ENCODE data around the gene LASP1NB.

Gene LASP1NB

DNA sequence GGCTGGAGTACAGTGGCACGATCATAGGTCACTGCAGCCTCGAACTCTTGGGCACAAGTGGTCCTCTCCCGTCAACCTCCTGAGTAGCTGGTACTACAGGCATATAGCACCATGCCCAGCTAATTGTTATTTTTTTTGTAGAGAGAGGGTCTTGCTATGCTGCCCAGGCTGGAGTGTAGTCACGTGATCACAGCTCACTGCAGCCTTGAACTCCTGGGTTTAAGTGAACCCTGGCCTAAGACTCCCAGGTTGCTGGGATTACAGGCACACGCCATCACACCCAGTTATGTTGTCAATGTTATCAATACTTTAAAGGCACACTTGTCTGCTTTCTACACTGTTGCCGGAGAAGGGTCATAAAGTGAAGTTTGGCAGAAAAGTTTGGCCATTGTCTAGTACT lies 22.0 kb upstream of the LASP1NB start:
- TF ChIP-seq NFIC (IDR thresholded peaks at IDR 0.05) (no peak), YY1 (IDR thresholded peaks at IDR 0.05; ENCODE audit: low read depth) (no peak), CEBPB (IDR thresholded peaks at IDR 0.05) (no peak), CREB1 (IDR thresholded peaks at IDR 0.05; ENCODE audit: low read depth) (no peak), REST (IDR thresholded peaks at IDR 0.05; ENCODE audit: low read depth) (no peak), USF1 (IDR thresholded peaks at IDR 0.05) (no peak), EP300 (IDR thresholded peaks at IDR 0.05; ENCODE audit: borderline replicate concordance) (no peak), RAD21 (IDR thresholded peaks at IDR 0.05; ENCODE audit: low read depth) (no peak), MAX (IDR thresholded peaks at IDR 0.05) (no peak), TAF1 (IDR thresholded peaks at IDR 0.05; ENCODE audit: low read depth) (no peak)

DNA sequence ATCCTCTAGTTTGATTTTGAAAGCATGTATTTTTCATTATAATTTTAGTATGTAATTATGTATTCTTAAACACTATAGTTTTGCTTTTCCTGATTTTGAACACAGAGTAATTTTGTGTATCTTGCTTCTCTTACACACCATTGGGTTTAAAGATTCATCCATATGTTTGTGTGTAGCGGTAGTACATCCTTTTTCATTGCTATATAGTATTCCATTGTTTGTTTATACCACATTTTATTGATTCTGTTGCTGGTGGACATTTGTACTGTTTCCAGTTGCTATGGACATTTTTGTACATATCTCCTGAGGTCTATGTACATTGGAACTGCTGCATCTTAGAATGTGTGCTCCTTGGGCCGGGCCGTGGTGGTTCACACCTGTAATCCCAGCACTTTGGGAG lies 20.5 kb upstream of the LASP1NB start:
- TF ChIP-seq FOXM1 (IDR thresholded peaks at IDR 0.05; ENCODE audit: borderline replicate concordance, low read depth) (no peak), NFIC (IDR thresholded peaks at IDR 0.05) (no peak), TCF12 (IDR thresholded peaks at IDR 0.05; ENCODE audit: low read depth) (no peak), EP300 (IDR thresholded peaks at IDR 0.05; ENCODE audit: borderline replicate concordance) (no peak), RAD21 (IDR thresholded peaks at IDR 0.05; ENCODE audit: low read depth) (no peak), TEAD4 (IDR thresholded peaks at IDR 0.05) (no peak), TAF1 (IDR thresholded peaks at IDR 0.05; ENCODE audit: low read depth) (no peak), ZBTB7A (IDR thresholded peaks at IDR 0.05; ENCODE audit: low read depth) (no peak), MAX (IDR thresholded peaks at IDR 0.05) (no peak)

DNA sequence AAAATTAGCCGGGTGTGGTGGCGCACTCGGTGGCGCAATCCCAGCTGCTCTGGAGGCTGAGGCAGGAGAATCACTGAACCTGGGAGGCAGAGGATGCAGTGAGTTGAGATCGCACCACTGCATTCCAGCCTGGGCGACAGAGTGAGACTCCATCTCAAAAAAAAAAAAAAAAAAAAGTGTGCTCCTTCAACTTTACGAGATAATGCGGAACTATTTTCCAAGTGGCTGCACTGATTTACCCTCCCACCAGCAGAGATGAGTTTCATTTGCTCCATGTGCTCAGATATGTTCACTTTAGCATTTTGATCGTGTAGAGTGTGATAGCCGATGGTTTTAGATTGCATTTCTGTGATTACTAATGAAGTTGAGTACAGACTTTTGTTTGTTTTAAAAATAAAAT lies 20.0 kb upstream of the LASP1NB start:
- TF ChIP-seq TCF12 (IDR thresholded peaks at IDR 0.05; ENCODE audit: low read depth) (no peak), FOXM1 (IDR thresholded peaks at IDR 0.05; ENCODE audit: borderline replicate concordance, low read depth) (no peak), TEAD4 (IDR thresholded peaks at IDR 0.05) (no peak), TAF1 (IDR thresholded peaks at IDR 0.05; ENCODE audit: low read depth) (no peak), REST (IDR thresholded peaks at IDR 0.05; ENCODE audit: low read depth) (no peak), MAX (IDR thresholded peaks at IDR 0.05) (no peak), EGR1 (IDR thresholded peaks at IDR 0.05) (no peak)

DNA sequence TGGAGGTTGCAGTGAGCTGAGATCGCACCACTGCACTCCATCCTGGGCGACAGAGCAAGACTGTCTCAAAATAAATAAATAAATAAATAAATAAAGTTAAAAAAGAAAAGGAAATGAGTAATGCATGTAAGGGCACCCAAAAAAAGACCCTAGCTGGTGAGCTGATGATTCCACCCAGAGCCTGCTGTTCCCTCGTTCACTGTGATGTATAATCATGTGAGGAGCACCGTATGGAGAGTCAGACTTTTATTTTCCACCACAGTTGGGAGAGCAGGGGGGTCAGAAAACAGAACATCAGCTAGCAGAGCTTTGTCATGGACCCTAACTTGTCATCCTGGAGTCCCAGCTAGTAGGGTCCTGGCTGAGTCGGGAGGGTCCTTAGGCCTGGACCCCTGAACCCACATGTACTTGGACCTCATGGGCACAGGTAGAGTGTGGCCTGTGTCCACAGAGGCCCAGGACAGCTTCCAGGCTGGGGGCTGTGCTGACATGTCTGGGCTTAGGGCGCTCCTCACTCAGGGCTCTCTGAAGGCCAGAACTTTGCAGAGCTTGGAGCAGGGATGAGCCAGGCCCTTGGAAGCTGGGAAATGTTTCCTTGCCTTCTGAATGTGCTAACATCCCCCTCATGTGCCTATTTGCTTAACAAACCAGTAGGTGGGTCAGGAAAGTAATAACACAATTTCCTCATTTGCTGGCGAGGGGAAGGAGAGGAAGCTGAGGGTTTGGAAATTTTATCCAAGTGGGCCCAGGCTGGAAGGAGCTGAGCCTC lies 18.8 kb upstream of the LASP1NB start:
- no peak for TF ChIP-seq ZBTB7A (IDR thresholded peaks at IDR 0.05; ENCODE audit: low read depth)
- no peak for TF ChIP-seq CREB1 (IDR thresholded peaks at IDR 0.05; ENCODE audit: low read depth)
- TF ChIP-seq TCF12 (IDR thresholded peaks at IDR 0.05; ENCODE audit: low read depth) = no peak
- no peak for TF ChIP-seq YY1 (IDR thresholded peaks at IDR 0.05; ENCODE audit: low read depth)
- no peak for TF ChIP-seq REST (IDR thresholded peaks at IDR 0.05; ENCODE audit: low read depth)
- no peak for TF ChIP-seq EGR1 (IDR thresholded peaks at IDR 0.05)
- TF ChIP-seq CEBPB (IDR thresholded peaks at IDR 0.05) = no peak
- TF ChIP-seq TAF1 (IDR thresholded peaks at IDR 0.05; ENCODE audit: low read depth) = no peak
- no peak for TF ChIP-seq FOXM1 (IDR thresholded peaks at IDR 0.05; ENCODE audit: borderline replicate concordance, low read depth)
- TF ChIP-seq RAD21 (IDR thresholded peaks at IDR 0.05; ENCODE audit: low read depth) = no peak
- no peak for TF ChIP-seq NFIC (IDR thresholded peaks at IDR 0.05)
- TF ChIP-seq EP300 (IDR thresholded peaks at IDR 0.05; ENCODE audit: borderline replicate concordance) = no peak
- TF ChIP-seq USF1 (IDR thresholded peaks at IDR 0.05) = no peak
- no peak for TF ChIP-seq TEAD4 (IDR thresholded peaks at IDR 0.05)
- TF ChIP-seq MAX (IDR thresholded peaks at IDR 0.05) = no peak
